Activated CD4-positive, alpha-beta T cell treated with anti-CD3 and anti-CD28 coated beads, Interleukin-2, amount 50 U/mL, for 16 hours (primary cell): ENCODE results near the gene MED15.

Source experiments
- DNase-seq: peaks from one replicate; pipeline ENCODE4 v3.0.0-alpha.2; 2020

The MED15 gene

DNA sequence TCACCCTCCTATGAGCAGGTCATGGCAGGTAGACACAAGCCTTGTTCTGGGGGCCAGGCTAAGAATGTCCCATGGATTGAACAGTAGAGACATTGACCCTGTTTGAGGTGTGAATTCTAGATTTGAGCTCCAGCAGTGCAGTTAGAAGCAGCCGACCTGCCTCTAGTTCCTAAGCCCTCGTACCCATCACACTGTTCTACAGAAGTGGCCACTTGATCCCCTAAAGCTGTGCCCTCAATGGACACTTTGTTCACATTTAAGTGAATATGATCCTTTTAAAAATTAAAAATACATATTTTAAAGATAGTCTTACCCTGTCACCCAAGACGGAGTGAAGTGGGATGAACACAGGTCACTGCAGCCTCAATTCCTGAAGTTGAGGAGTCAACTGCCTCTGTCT, 122.0 kb downstream of the MED15 start:
- DNase-seq, result no peak

- DNase-seq, result no peak
Measured at GRCh38 chr22:20630873-20631617, 123.6 kb downstream of the MED15 start.

DNA sequence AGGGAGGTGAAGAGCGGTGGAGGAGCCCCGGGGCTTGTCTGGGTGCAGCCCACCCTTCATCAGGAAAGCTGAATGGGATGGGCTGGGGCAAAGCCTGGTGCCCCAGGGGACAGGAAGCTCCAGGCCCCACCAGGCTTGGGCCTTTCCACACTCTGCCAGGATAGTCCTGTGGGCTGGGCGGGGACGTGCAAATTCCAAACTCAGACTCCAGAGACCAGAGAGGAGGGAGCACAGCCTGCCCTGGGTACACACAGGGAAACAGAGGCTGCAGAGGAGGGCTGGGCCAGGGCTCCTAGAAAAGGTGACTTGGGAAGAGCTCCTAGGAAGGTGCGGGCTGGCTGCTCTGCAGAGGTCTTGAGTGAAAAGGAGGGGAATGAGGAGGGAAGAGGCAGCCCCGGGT, 124.7 kb downstream of the MED15 start:
- DNase-seq, result no peak

- DNase-seq, result no peak
Measured at GRCh38 chr22:20632518-20632917, 125.1 kb downstream of the MED15 start.

- no peak for DNase-seq
Measured at GRCh38 chr22:20634560-20635226, 127.3 kb downstream of the MED15 start.

DNA sequence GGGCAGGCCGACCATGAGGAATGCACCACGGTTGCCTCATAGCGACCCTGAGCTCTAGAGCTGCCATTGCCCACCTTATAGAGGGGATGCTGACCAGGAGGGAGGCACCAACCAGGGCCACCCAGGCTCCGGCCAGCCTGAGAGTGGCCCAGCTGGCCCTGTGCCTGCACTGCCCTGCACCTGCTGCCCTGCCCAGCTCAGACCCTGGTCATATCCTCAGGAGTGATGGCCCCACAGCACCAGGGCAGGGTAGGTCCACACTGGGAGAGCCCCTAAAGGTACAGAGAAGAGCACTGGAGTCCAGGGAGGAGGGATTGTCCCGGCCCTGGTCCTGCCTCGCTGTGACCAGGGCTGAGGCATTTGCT, 127.8 kb downstream of the MED15 start:
- DNase-seq, result no peak

GRCh38 chr22:20636075-20636812, 128.8 kb downstream of the MED15 start:
- DNase-seq, result no peak

DNA sequence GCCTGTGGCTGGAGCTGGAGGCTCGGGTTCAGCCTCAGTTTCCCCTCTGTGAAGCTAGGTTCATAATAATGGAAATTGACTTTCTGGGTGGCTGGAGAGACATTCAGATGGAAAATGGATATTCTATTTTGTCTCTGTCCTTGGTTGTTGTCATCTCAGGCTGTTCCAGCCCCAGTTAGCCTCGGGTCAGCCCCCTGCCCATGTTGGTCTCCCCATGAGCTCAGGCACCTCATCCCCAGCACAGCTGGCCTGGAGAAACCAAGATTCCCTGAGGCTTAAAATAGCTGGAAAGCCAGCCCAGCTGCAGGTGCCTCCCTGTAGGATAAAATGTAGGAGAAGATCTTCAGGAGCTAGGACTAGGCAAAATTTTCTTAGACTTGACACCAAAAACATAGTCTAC, 129.5 kb downstream of the MED15 start:
- DNase-seq, result no peak
